A673 (cell line): Measurements from ENCODE around the gene BTNL8.

ENCODE experiments used
- CTCF ChIP-seq: fragments of 300-800, 200-600 bp; sonication (generic); conservative IDR thresholded peaks from 2 replicates; pipeline ENCODE4 v1.5.1; 2017; ENCODE audit warnings: low read depth, mild to moderate bottlenecking, antibody characterized with exemption, low read length, moderate library complexity, mixed read lengths
- EZH2 ChIP-seq: fragments of 200-600 bp; sonication (generic); IDR thresholded peaks from 2 replicates; pipeline ENCODE4 v1.6.1; 2017; ENCODE audit warnings: borderline replicate concordance, low read depth, mild to moderate bottlenecking, mixed read lengths, antibody characterized with exemption, low read length; ENCODE audit not compliant: poor library complexity, severe bottlenecking

DNA sequence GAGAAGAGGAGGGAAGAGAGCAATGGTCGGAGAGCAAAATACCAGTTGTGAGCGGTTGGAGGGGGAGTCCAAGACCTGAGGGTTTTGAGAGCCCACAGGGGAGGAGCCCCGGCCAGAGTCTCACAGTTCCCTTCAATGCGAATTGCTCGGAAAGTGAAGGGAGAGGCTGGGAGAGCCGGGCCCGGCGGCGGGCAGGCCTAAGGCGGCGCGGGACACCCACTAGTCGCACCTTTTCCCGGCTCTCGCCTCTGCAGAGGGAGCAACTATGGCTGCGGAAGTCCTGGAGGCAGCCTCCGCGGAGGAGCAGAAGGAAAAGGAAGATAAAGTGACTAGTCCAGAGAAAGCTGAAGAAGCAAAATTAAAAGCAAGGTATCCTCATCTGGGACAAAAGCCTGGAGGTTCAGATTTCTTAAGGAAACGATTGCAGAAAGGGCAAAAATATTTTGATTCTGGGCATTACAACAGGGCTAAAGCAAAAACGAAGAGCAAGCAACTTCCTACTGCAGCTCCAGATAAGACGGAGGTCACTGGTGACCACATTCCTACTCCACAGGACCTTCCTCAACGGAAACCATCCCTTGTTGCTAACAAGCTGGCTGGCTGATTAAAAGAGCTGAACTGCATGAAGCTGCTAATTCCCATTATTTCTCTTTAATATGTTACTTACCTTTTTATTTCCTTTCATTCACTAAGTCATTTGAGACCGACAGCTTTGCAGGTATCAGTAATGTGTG lies 83.2 kb downstream of the BTNL8 start:
- TF ChIP-seq CTCF (no peak), EZH2 (no peak)
